ENCODE data around the gene HPCAL1. TPM values are rescaled to one million over a fixed set of nuclear protein-coding genes. Genes with fewer than 3 reads are reported as not detected.
A peak's percentile ranks its signal among the peaks of the same experiment; 100 is the strongest.

HPCAL1 gene
- total RNA-seq, 1 donor from 2014 or later: 12.3 TPM

DNA sequence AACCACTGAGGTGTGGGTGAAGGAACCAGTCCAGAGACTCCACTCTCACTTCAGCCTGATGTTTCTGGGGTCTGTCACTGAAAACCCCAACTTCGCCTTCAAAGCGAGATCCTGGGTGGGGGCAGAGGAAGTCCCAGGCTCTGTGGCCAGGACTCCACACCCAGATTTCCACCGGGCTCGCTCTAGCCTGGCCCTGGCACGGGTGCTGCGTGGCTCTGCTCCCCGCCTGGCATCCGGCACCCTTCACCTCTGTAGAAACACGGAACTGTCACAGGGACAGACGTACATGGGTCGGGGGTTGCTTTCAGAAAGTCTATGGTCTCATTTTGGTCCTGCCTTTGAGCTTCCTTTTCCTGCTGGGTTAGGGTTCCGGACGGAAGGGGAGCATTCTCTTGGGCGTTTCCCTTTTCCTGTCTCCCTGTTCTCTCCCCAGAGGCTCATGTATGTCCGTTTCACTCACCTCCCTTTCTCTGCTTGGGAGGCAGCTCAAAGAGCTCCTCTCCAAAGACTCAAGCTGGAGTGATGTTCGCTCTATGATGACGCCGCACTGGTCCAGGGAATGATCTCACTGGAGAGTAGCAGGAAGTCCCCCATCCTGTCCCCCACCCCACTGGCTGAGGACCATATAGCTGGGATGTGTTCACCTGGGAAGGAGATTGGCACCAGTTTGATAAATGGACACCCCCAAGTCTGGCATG is 103.9 kb downstream of the HPCAL1 start:
- H3K9me3 ChIP-seq (ENCODE audit: insufficient read depth, low read depth, low read length): no peaks in the 10 kb centered on the region
- no peaks in the 10 kb centered on the region for H3K27me3 ChIP-seq (ENCODE audit: insufficient read depth, low read length)
- H3K4me3 ChIP-seq (ENCODE audit: insufficient read depth, low read depth, low read length): no peak overlapping the region
- Mint-ChIP-seq H3K27me3 (ENCODE audit: low read depth, unreplicated experiment) (peaks cover 7% of the 10 kb centered on the region), H3K36me3 (ENCODE audit: low read depth, unreplicated experiment) (peaks cover 2% of the 10 kb centered on the region), H3K27ac (ENCODE audit: unreplicated experiment) (no peak overlapping the region), H3K9me3 (ENCODE audit: unreplicated experiment) (no peaks in the 10 kb centered on the region), H3K4me1 (ENCODE audit: low read depth, unreplicated experiment) (peaks cover 16% of the 10 kb centered on the region), H3K4me3 (ENCODE audit: unreplicated experiment) (no peak overlapping the region)
- H3K4me1 ChIP-seq (ENCODE audit: insufficient read depth, low read length): peaks cover 54% of the 10 kb centered on the region
- H3K79me2 ChIP-seq (ENCODE audit: insufficient read depth, low read length): no peaks in the 10 kb centered on the region
- TF ChIP-seq, protein P1, sequence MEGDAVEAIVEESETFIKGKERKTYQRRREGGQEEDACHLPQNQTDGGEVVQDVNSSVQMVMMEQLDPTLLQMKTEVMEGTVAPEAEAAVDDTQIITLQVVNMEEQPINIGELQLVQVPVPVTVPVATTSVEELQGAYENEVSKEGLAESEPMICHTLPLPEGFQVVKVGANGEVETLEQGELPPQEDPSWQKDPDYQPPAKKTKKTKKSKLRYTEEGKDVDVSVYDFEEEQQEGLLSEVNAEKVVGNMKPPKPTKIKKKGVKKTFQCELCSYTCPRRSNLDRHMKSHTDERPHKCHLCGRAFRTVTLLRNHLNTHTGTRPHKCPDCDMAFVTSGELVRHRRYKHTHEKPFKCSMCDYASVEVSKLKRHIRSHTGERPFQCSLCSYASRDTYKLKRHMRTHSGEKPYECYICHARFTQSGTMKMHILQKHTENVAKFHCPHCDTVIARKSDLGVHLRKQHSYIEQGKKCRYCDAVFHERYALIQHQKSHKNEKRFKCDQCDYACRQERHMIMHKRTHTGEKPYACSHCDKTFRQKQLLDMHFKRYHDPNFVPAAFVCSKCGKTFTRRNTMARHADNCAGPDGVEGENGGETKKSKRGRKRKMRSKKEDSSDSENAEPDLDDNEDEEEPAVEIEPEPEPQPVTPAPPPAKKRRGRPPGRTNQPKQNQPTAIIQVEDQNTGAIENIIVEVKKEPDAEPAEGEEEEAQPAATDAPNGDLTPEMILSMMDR (IDR thresholded peaks at IDR 0.05; ENCODE audit: insufficient read depth, low read depth, low read length): no peak
- TF ChIP-seq EZH2 (IDR thresholded peaks at IDR 0.05; ENCODE audit: insufficient read depth, low read length): no peak
- no peak overlapping the region for H2AFZ ChIP-seq (ENCODE audit: low read depth, low read length)
- H3K4me2 ChIP-seq (ENCODE audit: low read length): no peak overlapping the region
- H3K9ac ChIP-seq (ENCODE audit: low read length): peak overlapping the region; percentile 64
- DNase-seq (ENCODE audit: low read depth): no peak
- FAIRE-seq: no peak
- H4K20me1 ChIP-seq (ENCODE audit: insufficient read depth, low read length): no peaks in the 10 kb centered on the region
- H3K27ac ChIP-seq (ENCODE audit: low read depth, low read length): peak overlapping the region; percentile 53
- H3K36me3 ChIP-seq (ENCODE audit: insufficient read depth, low read length): no peaks in the 10 kb centered on the region

DNA sequence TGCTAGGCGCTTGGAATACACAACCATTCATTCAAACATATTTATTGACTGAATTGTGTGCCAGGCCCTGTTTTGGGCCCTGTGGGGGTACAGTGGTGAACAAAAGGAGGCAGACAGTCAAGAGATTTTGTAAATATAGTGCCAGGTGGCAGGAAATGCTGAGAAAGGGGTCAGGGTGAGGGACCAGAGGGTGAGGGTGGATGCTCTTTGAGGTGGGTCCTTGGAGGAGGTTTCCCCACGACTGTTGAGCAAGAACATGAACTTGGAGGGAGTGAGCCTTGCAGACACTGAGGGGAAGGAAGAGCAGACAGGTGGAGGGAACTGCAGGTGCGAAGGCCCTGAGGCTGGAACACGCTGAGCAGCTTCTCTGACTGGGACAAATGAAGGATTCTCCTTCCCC is 104.7 kb downstream of the HPCAL1 start:
- Mint-ChIP-seq H3K4me3 (ENCODE audit: unreplicated experiment) (no peak overlapping the region), H3K27ac (ENCODE audit: unreplicated experiment) (no peak overlapping the region), H3K9me3 (ENCODE audit: unreplicated experiment) (no peaks in the 10 kb centered on the region), H3K36me3 (ENCODE audit: low read depth, unreplicated experiment) (peaks cover 5% of the 10 kb centered on the region), H3K27me3 (ENCODE audit: low read depth, unreplicated experiment) (peaks cover 7% of the 10 kb centered on the region), H3K4me1 (ENCODE audit: low read depth, unreplicated experiment) (peaks cover 16% of the 10 kb centered on the region)
- H2AFZ ChIP-seq (ENCODE audit: low read depth, low read length): no peak overlapping the region
- no peak overlapping the region for H3K4me2 ChIP-seq (ENCODE audit: low read length)
- FAIRE-seq (no peak), DNase-seq (ENCODE audit: low read depth) (no peak)
- no peak for TF ChIP-seq EZH2 (IDR thresholded peaks at IDR 0.05; ENCODE audit: insufficient read depth, low read length)
- TF ChIP-seq, protein P1 (IDR thresholded peaks at IDR 0.05; ENCODE audit: insufficient read depth, low read depth, low read length): no peak
- no peaks in the 10 kb centered on the region for H3K36me3 ChIP-seq (ENCODE audit: insufficient read depth, low read length)
- peaks cover 50% of the 10 kb centered on the region for H3K4me1 ChIP-seq (ENCODE audit: insufficient read depth, low read length)
- no peak overlapping the region for H3K27ac ChIP-seq (ENCODE audit: low read depth, low read length)
- H3K27me3 ChIP-seq (ENCODE audit: insufficient read depth, low read length): no peaks in the 10 kb centered on the region
- H3K4me3 ChIP-seq (ENCODE audit: insufficient read depth, low read depth, low read length): no peak overlapping the region
- H3K9ac ChIP-seq (ENCODE audit: low read length): no peak overlapping the region
- H3K79me2 ChIP-seq (ENCODE audit: insufficient read depth, low read length): no peaks in the 10 kb centered on the region
- no peaks in the 10 kb centered on the region for H3K9me3 ChIP-seq (ENCODE audit: insufficient read depth, low read depth, low read length)
- H4K20me1 ChIP-seq (ENCODE audit: insufficient read depth, low read length): no peaks in the 10 kb centered on the region
